ENCODE data around the gene SHCBP1L. TPM values are rescaled to one million over a fixed set of nuclear protein-coding genes. Genes with fewer than 3 reads are reported as not detected.

SHCBP1L gene
- total RNA-seq, 1 experiment from 2014 or later = not detected

DNA sequence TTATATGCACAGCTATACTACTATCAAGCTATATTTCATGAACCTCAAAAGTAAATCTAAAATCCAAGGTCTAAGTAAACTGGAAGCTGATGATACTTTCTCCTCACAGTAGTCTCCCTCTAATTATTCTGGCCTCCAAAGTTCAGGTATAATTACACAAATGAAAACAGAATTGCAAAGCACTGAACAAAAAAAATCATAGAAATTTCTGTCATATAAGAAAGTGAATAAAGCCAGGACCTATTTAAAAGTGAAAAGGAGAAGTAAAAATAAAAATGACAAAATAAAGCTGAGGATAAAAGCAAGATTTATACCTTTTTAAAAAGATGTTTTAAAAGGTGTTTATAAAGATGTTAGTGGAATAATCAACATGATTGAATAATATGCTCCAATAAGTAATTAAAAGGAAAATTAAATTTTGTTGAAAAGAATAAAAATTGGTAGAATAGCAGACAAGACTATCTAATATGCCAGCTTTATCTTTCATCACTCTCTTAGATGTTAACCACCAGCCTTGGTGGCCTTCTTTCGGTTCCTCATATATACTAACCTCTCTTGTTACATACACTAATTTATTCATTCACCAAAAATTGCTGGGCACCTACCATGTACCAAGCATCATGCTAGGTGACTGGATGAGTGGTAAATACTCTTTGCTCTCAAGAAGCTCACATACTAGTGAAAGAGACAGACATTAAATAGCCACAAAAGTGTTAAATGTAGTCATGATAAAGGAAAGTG, 25.1 kb downstream of the SHCBP1L start:
- H3K4me3 ChIP-seq (ENCODE audit: low read depth, low read length, poor library complexity, severe bottlenecking) = no peak overlapping the region
- H3K9me3 ChIP-seq (ENCODE audit: low read depth, low read length, poor library complexity, severe bottlenecking) = no peaks in the 10 kb centered on the region
- BruUV-seq (replicated peaks) = no TSS peak
- no peaks in the 10 kb centered on the region for H3K36me3 ChIP-seq (ENCODE audit: insufficient read depth, low read length, poor library complexity, severe bottlenecking)
- DNase-seq (ENCODE audit: low spot score) = no peak
- TF ChIP-seq, protein P1, sequence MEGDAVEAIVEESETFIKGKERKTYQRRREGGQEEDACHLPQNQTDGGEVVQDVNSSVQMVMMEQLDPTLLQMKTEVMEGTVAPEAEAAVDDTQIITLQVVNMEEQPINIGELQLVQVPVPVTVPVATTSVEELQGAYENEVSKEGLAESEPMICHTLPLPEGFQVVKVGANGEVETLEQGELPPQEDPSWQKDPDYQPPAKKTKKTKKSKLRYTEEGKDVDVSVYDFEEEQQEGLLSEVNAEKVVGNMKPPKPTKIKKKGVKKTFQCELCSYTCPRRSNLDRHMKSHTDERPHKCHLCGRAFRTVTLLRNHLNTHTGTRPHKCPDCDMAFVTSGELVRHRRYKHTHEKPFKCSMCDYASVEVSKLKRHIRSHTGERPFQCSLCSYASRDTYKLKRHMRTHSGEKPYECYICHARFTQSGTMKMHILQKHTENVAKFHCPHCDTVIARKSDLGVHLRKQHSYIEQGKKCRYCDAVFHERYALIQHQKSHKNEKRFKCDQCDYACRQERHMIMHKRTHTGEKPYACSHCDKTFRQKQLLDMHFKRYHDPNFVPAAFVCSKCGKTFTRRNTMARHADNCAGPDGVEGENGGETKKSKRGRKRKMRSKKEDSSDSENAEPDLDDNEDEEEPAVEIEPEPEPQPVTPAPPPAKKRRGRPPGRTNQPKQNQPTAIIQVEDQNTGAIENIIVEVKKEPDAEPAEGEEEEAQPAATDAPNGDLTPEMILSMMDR (conservative IDR thresholded peaks at IDR 0.05; ENCODE audit: low read depth, low read length) = no peak
- TF ChIP-seq EZH2 (IDR thresholded peaks at IDR 0.05; ENCODE audit: borderline replicate concordance, low read depth, low read length, poor library complexity, severe bottlenecking) = no peak
- H3K27ac ChIP-seq (ENCODE audit: low read depth, low read length, poor library complexity, severe bottlenecking) = no peak overlapping the region
- intact Hi-C loops (cut with micrococcal nuclease; ENCODE audit: unreplicated experiment) = no loop called here
- ChIA-PET CTCF (no interaction called here), POLR2A (ENCODE audit: low non-redundant PET) (no interaction called here)
- no peaks in the 10 kb centered on the region for H3K4me1 ChIP-seq (ENCODE audit: insufficient read depth, low read length, poor library complexity, severe bottlenecking)
- H3K27me3 ChIP-seq (replicated peaks; ENCODE audit: insufficient read depth, low read depth, low read length, poor library complexity) = peaks cover 13% of the 10 kb centered on the region

DNA sequence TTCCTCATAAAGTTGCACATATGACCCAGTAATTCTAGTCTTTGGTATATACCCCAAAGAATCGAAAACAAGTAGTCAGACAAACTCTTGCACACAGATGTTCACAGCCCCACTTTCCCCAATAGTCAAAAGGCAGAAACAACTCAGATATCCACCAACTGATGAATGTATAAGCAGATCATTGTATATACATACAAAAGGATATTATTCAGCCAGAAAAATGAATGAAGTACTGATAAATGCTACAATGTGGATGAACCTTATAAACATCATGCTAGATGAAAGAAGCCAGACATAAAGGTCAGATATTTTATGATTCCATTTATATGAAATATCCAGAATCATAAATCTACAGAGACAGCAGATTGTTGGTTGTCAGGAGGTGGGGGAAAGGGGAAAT, 27.3 kb downstream of the SHCBP1L start:
- DNase-seq (ENCODE audit: low spot score) = no peak
- H3K36me3 ChIP-seq (ENCODE audit: insufficient read depth, low read length, poor library complexity, severe bottlenecking) = no peaks in the 10 kb centered on the region
- no peaks in the 10 kb centered on the region for H3K4me1 ChIP-seq (ENCODE audit: insufficient read depth, low read length, poor library complexity, severe bottlenecking)
- BruUV-seq (replicated peaks) = no TSS peak
- TF ChIP-seq, protein P1 (conservative IDR thresholded peaks at IDR 0.05; ENCODE audit: low read depth, low read length) = no peak
- TF ChIP-seq EZH2 (IDR thresholded peaks at IDR 0.05; ENCODE audit: borderline replicate concordance, low read depth, low read length, poor library complexity, severe bottlenecking) = no peak
- no peaks in the 10 kb centered on the region for H3K9me3 ChIP-seq (ENCODE audit: low read depth, low read length, poor library complexity, severe bottlenecking)
- H3K4me3 ChIP-seq (ENCODE audit: low read depth, low read length, poor library complexity, severe bottlenecking) = no peak overlapping the region
- no peak overlapping the region for H3K27ac ChIP-seq (ENCODE audit: low read depth, low read length, poor library complexity, severe bottlenecking)
- ChIA-PET CTCF (no interaction called here), POLR2A (ENCODE audit: low non-redundant PET) (no interaction called here)
- intact Hi-C loops (cut with micrococcal nuclease; ENCODE audit: unreplicated experiment) = no loop called here
- peaks cover 13% of the 10 kb centered on the region for H3K27me3 ChIP-seq (replicated peaks; ENCODE audit: insufficient read depth, low read depth, low read length, poor library complexity)

DNA sequence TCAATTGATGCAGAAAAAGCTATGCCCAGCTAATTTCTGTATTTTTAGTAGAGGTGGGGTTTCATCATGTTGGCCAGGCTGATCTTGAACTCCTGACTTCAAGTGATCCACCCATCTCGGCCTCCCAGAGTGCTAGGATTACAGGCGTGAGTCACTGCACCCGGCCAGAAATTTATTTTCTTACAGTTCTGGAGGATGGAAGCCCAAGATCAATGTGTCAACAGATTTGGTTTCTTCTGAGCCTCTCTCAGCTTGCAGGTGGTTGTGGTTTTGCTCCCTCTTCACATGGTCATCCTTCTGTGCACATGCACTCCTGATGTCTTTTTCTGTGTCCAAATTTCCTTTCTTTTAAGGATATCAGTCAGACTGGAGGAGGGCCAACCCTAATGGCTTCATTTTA, 35.6 kb downstream of the SHCBP1L start:
- H3K4me1 ChIP-seq (ENCODE audit: insufficient read depth, low read length, poor library complexity, severe bottlenecking) = no peaks in the 10 kb centered on the region
- H3K27me3 ChIP-seq (replicated peaks; ENCODE audit: insufficient read depth, low read depth, low read length, poor library complexity) = peaks cover 3% of the 10 kb centered on the region
- no TSS peak for BruUV-seq (replicated peaks)
- ChIA-PET POLR2A (ENCODE audit: low non-redundant PET) (no interaction called here), CTCF (no interaction called here)
- peaks cover 5% of the 10 kb centered on the region for H3K9me3 ChIP-seq (ENCODE audit: low read depth, low read length, poor library complexity, severe bottlenecking)
- no peak for TF ChIP-seq EZH2 (IDR thresholded peaks at IDR 0.05; ENCODE audit: borderline replicate concordance, low read depth, low read length, poor library complexity, severe bottlenecking)
- TF ChIP-seq, protein P1 (conservative IDR thresholded peaks at IDR 0.05; ENCODE audit: low read depth, low read length) = no peak
- no peak for DNase-seq (ENCODE audit: low spot score)
- no peak overlapping the region for H3K27ac ChIP-seq (ENCODE audit: low read depth, low read length, poor library complexity, severe bottlenecking)
- H3K4me3 ChIP-seq (ENCODE audit: low read depth, low read length, poor library complexity, severe bottlenecking) = no peak overlapping the region
- intact Hi-C loops (cut with micrococcal nuclease; ENCODE audit: unreplicated experiment) = no loop called here
- no peaks in the 10 kb centered on the region for H3K36me3 ChIP-seq (ENCODE audit: insufficient read depth, low read length, poor library complexity, severe bottlenecking)

Measured in A673 (cell line).